Measurements from ENCODE around the gene IMPG2.

IMPG2 gene

DNA sequence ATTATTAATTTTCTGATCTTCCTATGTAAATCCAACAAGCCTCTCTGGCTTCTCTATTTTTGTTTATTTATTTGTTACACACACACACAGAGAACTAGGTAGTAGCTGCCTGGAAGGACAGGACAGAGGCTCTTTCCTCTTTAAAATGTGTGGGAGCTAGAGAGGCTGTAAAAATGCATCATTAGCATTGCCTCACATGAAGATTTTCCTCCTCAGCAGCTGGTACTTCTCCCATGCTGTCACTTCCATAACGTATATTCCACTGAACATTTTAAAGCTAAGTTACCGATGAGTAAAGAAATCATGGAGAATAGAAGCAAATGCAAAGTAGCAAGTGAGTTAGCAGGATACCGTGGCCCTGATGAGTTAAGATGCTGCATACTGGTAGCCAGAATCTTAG, 63.9 kb downstream of the IMPG2 start:
- H3K4me3 ChIP-seq (ENCODE audit: low read depth, low read length): no peak overlapping the region
- no peak for DNase-seq (ENCODE audit: low read depth)
- TF ChIP-seq CTCF (conservative IDR thresholded peaks at IDR 0.05; ENCODE audit: low read depth, low read length): no peak

DNA sequence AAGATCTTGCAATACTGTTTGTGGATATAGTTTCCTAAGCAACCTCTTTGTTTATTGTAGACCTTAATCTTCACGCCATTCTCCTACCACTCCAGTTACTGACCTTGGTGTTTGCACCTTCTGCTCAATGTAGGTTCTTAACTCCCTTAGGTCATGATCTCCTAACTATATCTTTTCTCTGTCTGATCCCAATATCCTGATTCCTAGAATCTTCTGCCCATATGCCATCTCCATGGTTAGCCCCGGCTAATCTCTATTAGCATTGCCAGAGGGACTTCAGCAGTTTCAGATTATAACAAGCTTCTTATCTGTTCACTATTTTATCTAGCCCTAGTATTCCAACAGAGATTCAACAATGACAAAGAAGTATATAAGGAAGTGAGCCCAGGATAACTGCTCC, 64.9 kb downstream of the IMPG2 start:
- no peak overlapping the region for H3K4me3 ChIP-seq (ENCODE audit: low read depth, low read length)
- DNase-seq (ENCODE audit: low read depth): no peak
- TF ChIP-seq CTCF (conservative IDR thresholded peaks at IDR 0.05; ENCODE audit: low read depth, low read length): no peak

- TF ChIP-seq CTCF (conservative IDR thresholded peaks at IDR 0.05; ENCODE audit: low read depth, low read length): no peak
- H3K4me3 ChIP-seq (ENCODE audit: low read depth, low read length): no peak overlapping the region
- DNase-seq (ENCODE audit: low read depth): no peak
Observed at GRCh38 chr3:101253396-101253795, 67.0 kb downstream of the IMPG2 start.

- no peak for TF ChIP-seq CTCF (conservative IDR thresholded peaks at IDR 0.05; ENCODE audit: low read depth, low read length)
- no peak overlapping the region for H3K4me3 ChIP-seq (ENCODE audit: low read depth, low read length)
- no peak for DNase-seq (ENCODE audit: low read depth)
Observed at GRCh38 chr3:101252945-101253344, 67.4 kb downstream of the IMPG2 start.

DNA sequence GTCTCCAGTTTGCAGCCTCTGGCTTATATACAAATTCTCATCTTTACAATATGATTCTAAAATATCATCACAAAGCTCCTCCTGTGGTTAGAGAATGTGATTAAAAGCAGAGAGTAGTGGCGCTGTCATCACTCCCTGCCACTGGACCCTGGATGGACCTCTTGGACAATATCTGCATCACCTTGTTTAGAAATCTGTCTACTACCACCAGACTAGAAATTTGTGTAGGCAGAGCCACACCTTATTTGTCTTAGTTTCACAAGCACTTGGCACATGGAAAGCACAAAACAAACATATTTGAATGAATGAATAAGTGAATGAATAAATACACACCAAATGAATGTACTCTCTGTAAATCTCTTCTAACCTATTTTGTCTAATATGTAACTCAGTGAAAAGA, 68.1 kb downstream of the IMPG2 start:
- no peak overlapping the region for H3K4me3 ChIP-seq (ENCODE audit: low read depth, low read length)
- no peak for TF ChIP-seq CTCF (conservative IDR thresholded peaks at IDR 0.05; ENCODE audit: low read depth, low read length)
- no peak for DNase-seq (ENCODE audit: low read depth)

DNA sequence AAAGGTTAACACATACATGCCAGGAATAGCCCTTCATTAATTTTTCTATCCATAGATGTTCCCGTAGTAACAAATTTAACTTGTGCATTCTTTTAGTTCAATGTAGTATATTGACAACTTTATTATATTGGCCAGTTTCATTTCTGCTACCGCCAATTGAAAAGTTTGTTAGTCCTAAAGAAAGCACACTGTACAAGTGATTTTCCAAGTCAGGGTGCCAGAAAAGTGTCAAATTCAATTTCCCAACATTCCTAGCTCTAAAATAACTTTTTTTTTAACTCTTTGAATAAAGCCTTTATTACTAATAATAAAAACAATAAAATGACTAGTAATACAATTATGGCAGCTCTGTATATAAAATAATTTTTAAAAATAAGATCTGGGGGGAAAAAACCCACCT, 68.9 kb downstream of the IMPG2 start:
- TF ChIP-seq CTCF (conservative IDR thresholded peaks at IDR 0.05; ENCODE audit: low read depth, low read length): no peak
- no peak for DNase-seq (ENCODE audit: low read depth)
- H3K4me3 ChIP-seq (ENCODE audit: low read depth, low read length): no peak overlapping the region

- no peak for DNase-seq (ENCODE audit: low read depth)
- no peak for TF ChIP-seq CTCF (conservative IDR thresholded peaks at IDR 0.05; ENCODE audit: low read depth, low read length)
- H3K4me3 ChIP-seq (ENCODE audit: low read depth, low read length): no peak overlapping the region
Observed at GRCh38 chr3:101249522-101249921, 70.9 kb downstream of the IMPG2 start.
